ENCODE data around the gene COX4I1. TPM values are rescaled to one million over a fixed set of nuclear protein-coding genes. Genes with fewer than 3 reads are reported as not detected.

COX4I1 gene
- total and polyA plus RNA-seq, 9 of the 15 experiments (the other 6 are each of a cell fraction or from before 2014, with no cell fraction given) = 651 to 2,356 (median 1,032) TPM

- TF ChIP-seq ZNF41 (CRISPR knock-in tag; conservative IDR thresholded peaks at IDR 0.05) (no peak), ZNF830 (CRISPR knock-in tag; IDR thresholded peaks at IDR 0.05) (no peak), PHF21A (IDR thresholded peaks at IDR 0.05; ENCODE audit: borderline replicate concordance, low read depth) (no peak), CCAR2 (IDR thresholded peaks at IDR 0.05; ENCODE audit: low read depth, low read length) (no peak), RCOR1 (IDR thresholded peaks at IDR 0.05; ENCODE audit: borderline replicate concordance in 1 of 2, low read depth in 2 of 2, low read length in 2 of 2) (no peak), CREM (IDR thresholded peaks at IDR 0.05; ENCODE audit: low read depth) (no peak)
Observed at GRCh38 chr16:85844169-85844481, 44.6 kb downstream of the COX4I1 start (continued).

DNA sequence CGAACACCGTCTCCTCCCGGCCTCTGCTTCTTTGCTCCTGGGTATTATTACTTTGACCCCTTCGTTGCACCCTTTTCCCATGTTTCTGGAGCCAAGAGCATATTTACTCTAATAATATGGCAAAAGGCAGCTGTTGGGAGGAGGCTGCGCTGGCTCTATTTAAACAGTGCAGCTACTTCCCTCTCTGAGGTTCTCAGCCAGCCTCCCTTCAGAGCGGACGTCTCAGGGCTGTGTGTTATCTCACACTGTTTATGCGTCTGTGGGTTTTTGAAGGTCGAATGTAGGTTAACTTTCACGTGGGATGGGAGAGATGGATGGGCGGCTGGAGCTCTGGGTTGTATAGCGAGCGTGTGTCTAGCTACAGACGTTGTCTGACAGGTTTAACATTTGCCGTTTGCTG, 45.3 kb downstream of the COX4I1 start:
- TF ChIP-seq ESRRA (IDR thresholded peaks at IDR 0.05; ENCODE audit: borderline replicate concordance, low read depth) (peak; percentile 88), HDGF (IDR thresholded peaks at IDR 0.05) (no peak), HDAC1 (IDR thresholded peaks at IDR 0.05) (no peak), ETS2 (tag; IDR thresholded peaks at IDR 0.05; ENCODE audit: borderline replicate concordance, poor library complexity, severe bottlenecking) (no peak)
- BruUV-seq (replicated peaks) = no TSS peak
- ATAC-seq (no peak), DNase-seq (ENCODE audit: extremely low read depth in 1 of 4, low spot score in 3 of 4) (no peak), FAIRE-seq (no peak)
- Histone ChIP-seq H3K79me2 (ENCODE audit: control insufficient read depth, insufficient read depth, low read length) (no peaks in the 10 kb centered on the region), H3K9me3 (replicated peaks; ENCODE audit: control insufficient read depth, insufficient read depth, low read depth, low read length) (no peaks in the 10 kb centered on the region; the same call in 1 of the 2 replicates), H4K20me1 (replicated peaks; ENCODE audit: control insufficient read depth, insufficient read depth, low read length) (peaks cover 1% of the 10 kb centered on the region; the same call in 1 of the 2 replicates), H3K27me3 (ENCODE audit: control insufficient read depth in 2 of 2, insufficient read depth in 2 of 2, low read length in 2 of 2) (peaks cover 59 to 89% of the 10 kb centered on the region in 2 experiments), H2AFZ (ENCODE audit: low read depth, low read length) (no peak overlapping the region), H3K4me2 (ENCODE audit: insufficient read depth, low read length) (no peak overlapping the region), H3K9ac (ENCODE audit: insufficient read depth in 1 of 2, low read depth in 2 of 2, low read length in 2 of 2) (no peak overlapping the region), H3K4me1 (replicated peaks in 1 of 2; ENCODE audit: control insufficient read depth in 2 of 2, insufficient read depth in 2 of 2, low read length in 2 of 2) (peaks cover 0 to 2% of the 10 kb centered on the region in 2 experiments; a peak in 4 of 5 replicates), H3K27ac (ENCODE audit: extremely low read depth, low read depth, low read length) (no peak overlapping the region), H3K4me3 (no peak overlapping the region), H3K36me3 (ENCODE audit: control insufficient read depth, insufficient read depth, low read length) (no peaks in the 10 kb centered on the region), H3K9me1 (ENCODE audit: control insufficient read depth, insufficient read depth, low read length) (peaks cover 2% of the 10 kb centered on the region)
- CTCF ChIA-PET (ENCODE audit: low intra/inter-chr PET ratio) = no interaction called here
- in situ Hi-C loops (cut with MboI) = no loop called here
- WGBS (ENCODE audit: insufficient coverage, low coverage, missing lambda C conversion rate) = 1% methylated on average over 15 of the region's 15 CpGs
- intact Hi-C loops (cut with micrococcal nuclease) = no loop called here
- POLR2A ChIA-PET = no interaction called here
